Right lobe of liver (tissue), 6 donors: ENCODE results near the gene ATP5MG. TPM values are rescaled to one million over a fixed set of nuclear protein-coding genes. Genes with fewer than 3 reads are reported as not detected.

Source experiments
- ATAC-seq, 4 donors: fragments of 200-7000 bp; cut with Tn5 transposase; one replicate each; pipeline ENCODE4 v1.9.1; 2020; ENCODE audit warnings: mild to moderate bottlenecking in 4 of 4, moderate library complexity in 4 of 4
- DNase-seq, 3 donors: peaks; one replicate each; pipeline ENCODE4 v3.0.0-alpha.2; 2020
- H3K27ac ChIP-seq, 3 donors: fragments of 200-600 bp; one replicate each; pipeline ENCODE4 v1.8.0; 2022
- H3K27me3 ChIP-seq, 2 donors: fragments of 200-600 bp; one replicate each; pipeline ENCODE4 v1.8.0; 2022
- H3K36me3 ChIP-seq, 4 donors: fragments of 200-600 bp; sonication (generic) in 1 of 4; one replicate each; pipeline versions ENCODE4 v1.5.1 to v1.8.0; 2017 to 2022; ENCODE audit warnings: control low read depth in 1 of 4
- H3K4me1 ChIP-seq, 4 donors: fragments of 200-600 bp; sonication (generic) in 1 of 4; one replicate each; pipeline versions ENCODE4 v1.5.1 to v1.8.0; 2017 to 2022; ENCODE audit warnings: control low read depth in 1 of 4
- H3K4me3 ChIP-seq, 3 donors: fragments of 200-600 bp; one replicate each; pipeline ENCODE4 v1.8.0; 2022
- H3K9me3 ChIP-seq, 4 donors: fragments of 200-600 bp; sonication (generic) in 1 of 4; one replicate each; pipeline versions ENCODE4 v1.5.1 to v1.8.0; 2017 to 2022; ENCODE audit warnings: control low read depth in 1 of 4
- CTCF ChIP-seq, 4 donors: fragments of 200-600 bp in 3 of 4; fragments of 450-650 bp in 1 of 4; IDR thresholded peaks; one replicate each; pipeline versions ENCODE4 v1.5.1 to v1.8.0; 2016 to 2022; ENCODE audit warnings: antibody characterized with exemption in 4 of 4, mild to moderate bottlenecking in 2 of 4
- POLR2A ChIP-seq: fragments of 450-650 bp; IDR thresholded peaks from one replicate; pipeline ENCODE4 v1.6.1; 2017; ENCODE audit warnings: antibody characterized with exemption, mild to moderate bottlenecking
- WGBS: methylation state at CpG from one replicate; pipeline ENCODE4 v1.1.6; 2018; ENCODE audit warnings: low coverage, low lambda C conversion rate; ENCODE audit not compliant: insufficient coverage; ENCODE audit errors: missing lambda C conversion rate; 5-methylcytosine and 5-hydroxymethylcytosine counted together
- intact Hi-C, 2 donors: fragments of 100-400 bp; cut with DNase I; formaldehyde crosslinking; loops; one replicate each; pipeline versions ENCODE4 v1.11.2 to v1.14.1; 2022
- total RNA-seq, 6 experiments: library from RNA; depleted of rRNA in 2 of 6; stranded (reverse); fragments of >200 nt in 2 of 6; fragmentation: NEBNext Ultra II Directional in 3 of 6; extraction: Animal tissue kit (Norgen Biotek cat#: 25700) in 3 of 6; gene quantifications; one replicate each; pipeline versions ENCODE4 v1.1.0 to v1.2.4, GENCODE V29; 2016 to 2023
- donor health status: DM: no; HTN: yes; CAD: no.
- donor health status: DM: no; HTN: no; CAD: no.
- donor health status: DM: no; HTN: no; CAD: no.
- donor health status: DM: no; HTN: yes; CAD: no.
- donor health status: DM: no; HTN: yes; CAD: no.

ATP5MG gene
- total RNA-seq, 6 experiments from 2014 or later = 32.6 to 127 (median 89.5) TPM

- Histone ChIP-seq H3K9me3 (no peaks in the 10 kb centered on the region), H3K4me1 (peaks cover 0 to 22% (median 8%) of the 10 kb centered on the region in 4 donors), H3K27ac (no peak overlapping the region), H3K27me3 (no peaks in the 10 kb centered on the region), H3K4me3 (no peak overlapping the region), H3K36me3 (peaks cover 6 to 43% (median 21%) of the 10 kb centered on the region in 4 donors)
- no peak for DNase-seq
- intact Hi-C loops = no loop called here
- 88% methylated on average over 3 of the region's 3 CpGs for WGBS
- ATAC-seq = no peak
- TF ChIP-seq POLR2A (no peak), CTCF (IDR thresholded peaks at IDR 0.05) (no peak)
These were observed 36.3 kb upstream of the ATP5MG start for GRCh38 chr11:118364956-118365615.

GRCh38 chr11:118366287-118366686 lies 35.1 kb upstream of the ATP5MG start:
- intact Hi-C loops = no loop called here
- Histone ChIP-seq H3K4me1 (peaks cover 0 to 12% (median 6%) of the 10 kb centered on the region in 4 donors), H3K27ac (no peak overlapping the region), H3K36me3 (peaks cover 8 to 55% (median 30%) of the 10 kb centered on the region in 4 donors), H3K27me3 (no peaks in the 10 kb centered on the region), H3K4me3 (no peak overlapping the region), H3K9me3 (no peaks in the 10 kb centered on the region)
- peak; percentile 68 to 89 (median 82) for ATAC-seq
- no peak for DNase-seq
- TF ChIP-seq POLR2A = no peak
- TF ChIP-seq CTCF (IDR thresholded peaks at IDR 0.05) = no peak
- 22% methylated on average over 1 of the region's 1 CpG for WGBS

DNA sequence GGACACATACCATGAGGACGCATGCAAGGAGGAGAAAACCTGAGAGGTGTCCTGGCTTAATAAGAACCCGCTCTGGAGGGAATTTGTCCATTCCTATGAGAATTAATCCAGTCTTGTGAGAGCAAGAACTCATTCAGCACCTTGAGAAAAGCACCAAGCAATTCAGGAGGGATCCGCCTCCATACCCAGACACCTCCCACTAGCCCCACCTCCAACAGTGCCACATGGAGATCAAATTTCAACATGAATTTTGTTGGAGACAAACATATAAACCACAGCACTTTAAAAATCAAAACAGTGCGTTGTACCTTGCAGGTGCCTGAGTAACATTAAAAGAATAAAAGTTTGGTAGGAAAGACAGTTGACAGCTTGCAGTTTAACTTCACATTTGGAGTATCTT lies 30.6 kb upstream of the ATP5MG start:
- H3K27me3 ChIP-seq = no peaks in the 10 kb centered on the region
- no peak for TF ChIP-seq CTCF (IDR thresholded peaks at IDR 0.05)
- no peak for TF ChIP-seq POLR2A
- no peaks in the 10 kb centered on the region for H3K9me3 ChIP-seq
- H3K4me3 ChIP-seq = no peak overlapping the region
- no peak for DNase-seq
- H3K27ac ChIP-seq = no peak overlapping the region
- intact Hi-C loops = loop anchor here in 1 of 2 donors (10.0 kb wide), 1 partner anchor 124 kb away; no protein-coding TSS in a partner anchor
- ATAC-seq = no peak
- H3K36me3 ChIP-seq = peaks cover 15 to 80% (median 49%) of the 10 kb centered on the region in 4 donors
- WGBS = 95% methylated on average over 2 of the region's 4 CpGs
- H3K4me1 ChIP-seq = peaks cover 0 to 8% (median 3%) of the 10 kb centered on the region in 4 donors

DNA sequence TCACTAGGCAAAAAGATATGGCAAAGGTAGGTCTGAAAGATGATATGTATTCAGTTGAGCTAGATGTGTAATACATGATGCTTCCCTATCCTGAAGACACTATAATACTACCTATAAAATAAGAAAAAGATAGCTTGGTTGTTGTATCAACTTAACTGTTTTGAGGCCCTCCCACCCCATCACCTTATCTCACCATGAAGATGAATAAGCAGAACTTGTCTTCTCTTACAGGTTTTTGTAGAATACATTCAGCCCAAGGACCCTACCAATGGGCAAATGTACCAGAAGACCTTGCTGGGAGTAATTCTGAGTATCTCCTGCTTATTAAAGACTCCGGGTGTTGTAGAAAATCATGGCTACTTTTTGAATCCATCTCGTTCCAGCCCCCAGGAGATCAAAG lies 28.1 kb upstream of the ATP5MG start:
- ATAC-seq (no peak), DNase-seq (no peak)
- no peak for TF ChIP-seq CTCF (IDR thresholded peaks at IDR 0.05)
- no peak for TF ChIP-seq POLR2A
- H3K4me3 ChIP-seq = no peak overlapping the region
- H3K36me3 ChIP-seq = peaks cover 10 to 87% (median 56%) of the 10 kb centered on the region in 4 donors
- no peaks in the 10 kb centered on the region for H3K27me3 ChIP-seq
- H3K4me1 ChIP-seq = no peaks in the 10 kb centered on the region
- no peaks in the 10 kb centered on the region for H3K9me3 ChIP-seq
- H3K27ac ChIP-seq = no peak overlapping the region
- 81% methylated on average over 2 of the region's 2 CpGs for WGBS
- intact Hi-C loops = loop anchor here in 1 of 2 donors (10.0 kb wide), 1 partner anchor 122 kb away; no protein-coding TSS in a partner anchor
